ENCODE results near the gene ADCY2.

ADCY2 gene

DNA sequence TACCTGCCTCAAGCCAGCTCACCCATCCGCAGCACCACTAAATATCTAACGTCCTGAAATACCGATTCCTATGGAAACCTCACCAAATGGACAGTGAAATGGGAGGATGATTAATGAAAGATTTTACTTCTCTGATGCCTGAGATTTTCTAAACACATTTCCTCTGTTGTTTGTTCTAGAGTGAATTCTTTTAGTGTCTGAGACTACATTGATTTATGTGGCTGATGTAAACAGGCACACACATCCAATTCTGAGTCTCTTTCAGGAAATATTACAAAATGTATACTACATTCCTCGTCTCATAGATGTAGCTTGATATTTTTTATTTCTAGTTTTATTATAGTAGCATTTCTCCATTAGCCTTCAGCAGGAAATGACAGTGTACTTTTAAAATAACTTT, 20.5 kb upstream of the ADCY2 start:
- Histone ChIP-seq H3K27ac (ENCODE audit: low read depth, low read length) (no peak overlapping the region), H3K9ac (ENCODE audit: low read length in 5 of 5) (no peak overlapping the region), H3K9me3 (ENCODE audit: control insufficient read depth in 5 of 5, low read length in 5 of 5) (no peaks in the 10 kb centered on the region), H3K36me3 (ENCODE audit: control insufficient read depth in 5 of 5, insufficient read depth in 5 of 5, low read length in 5 of 5) (no peaks in the 10 kb centered on the region), H3K4me3 (ENCODE audit: low read depth in 1 of 5, low read length in 5 of 5) (no peak overlapping the region), H3K4me1 (ENCODE audit: control insufficient read depth in 5 of 5, insufficient read depth in 5 of 5, low read length in 5 of 5) (peaks cover 0 to 8% (median 0%) of the 10 kb centered on the region in 5 donors), H3K27me3 (ENCODE audit: control insufficient read depth in 5 of 5, insufficient read depth in 4 of 5, low read length in 5 of 5) (no peaks in the 10 kb centered on the region)

GRCh38 chr5:7376871-7377270, 19.1 kb upstream of the ADCY2 start:
- H3K9me3 ChIP-seq (ENCODE audit: control insufficient read depth in 5 of 5, low read length in 5 of 5) = no peaks in the 10 kb centered on the region
- H3K27ac ChIP-seq (ENCODE audit: low read depth, low read length) = no peak overlapping the region
- H3K4me1 ChIP-seq (ENCODE audit: control insufficient read depth in 5 of 5, insufficient read depth in 5 of 5, low read length in 5 of 5) = peaks cover 0 to 8% (median 0%) of the 10 kb centered on the region in 5 donors
- H3K27me3 ChIP-seq (ENCODE audit: control insufficient read depth in 5 of 5, insufficient read depth in 4 of 5, low read length in 5 of 5) = no peaks in the 10 kb centered on the region
- H3K36me3 ChIP-seq (ENCODE audit: control insufficient read depth in 5 of 5, insufficient read depth in 5 of 5, low read length in 5 of 5) = no peaks in the 10 kb centered on the region
- H3K4me3 ChIP-seq (ENCODE audit: low read depth in 1 of 5, low read length in 5 of 5) = no peak overlapping the region
- H3K9ac ChIP-seq (ENCODE audit: low read length in 5 of 5) = no peak overlapping the region

DNA sequence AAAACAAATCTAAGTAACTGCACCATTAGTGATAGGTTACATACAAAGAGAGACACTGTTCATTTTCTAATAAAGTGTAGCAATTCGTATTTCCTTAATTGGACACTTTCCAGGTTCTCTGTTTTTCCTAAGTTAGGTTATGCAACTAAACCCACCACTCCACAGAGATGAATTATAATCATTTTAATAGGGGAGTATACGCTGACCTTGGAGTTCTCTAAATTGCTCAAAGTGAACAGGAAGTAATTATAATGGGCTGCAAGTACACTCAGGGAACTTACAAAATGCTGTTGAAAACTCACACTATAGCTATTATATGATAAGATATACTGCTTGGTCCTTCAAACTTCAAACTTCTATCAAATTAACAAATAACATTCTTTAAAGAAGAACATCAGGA, 18.2 kb upstream of the ADCY2 start:
- H3K4me1 ChIP-seq (ENCODE audit: control insufficient read depth in 5 of 5, insufficient read depth in 5 of 5, low read length in 5 of 5) = peaks cover 0 to 8% (median 0%) of the 10 kb centered on the region in 5 donors
- H3K9ac ChIP-seq (ENCODE audit: low read length in 5 of 5) = no peak overlapping the region
- H3K36me3 ChIP-seq (ENCODE audit: control insufficient read depth in 5 of 5, insufficient read depth in 5 of 5, low read length in 5 of 5) = no peaks in the 10 kb centered on the region
- no peaks in the 10 kb centered on the region for H3K27me3 ChIP-seq (ENCODE audit: control insufficient read depth in 5 of 5, insufficient read depth in 4 of 5, low read length in 5 of 5)
- no peaks in the 10 kb centered on the region for H3K9me3 ChIP-seq (ENCODE audit: control insufficient read depth in 5 of 5, low read length in 5 of 5)
- no peak overlapping the region for H3K27ac ChIP-seq (ENCODE audit: low read depth, low read length)
- H3K4me3 ChIP-seq (ENCODE audit: low read depth in 1 of 5, low read length in 5 of 5) = no peak overlapping the region

DNA sequence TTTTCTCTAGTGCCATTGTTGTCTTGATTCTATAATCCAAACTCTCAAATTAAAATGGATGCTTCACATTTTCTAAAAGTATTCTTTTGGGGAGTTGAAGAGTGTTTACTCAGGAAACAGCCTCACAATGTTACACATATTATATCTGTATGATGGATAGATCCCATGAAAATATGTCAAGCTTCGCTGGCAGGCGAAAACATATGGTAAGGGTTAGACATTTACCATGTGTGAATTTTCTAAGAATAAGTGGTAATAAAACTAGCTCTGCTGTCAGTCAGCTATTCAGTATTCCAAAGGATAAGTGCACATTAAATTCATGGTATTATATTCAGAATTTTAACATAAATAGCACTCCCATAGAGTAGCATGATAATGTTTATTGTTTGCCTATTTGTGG, 13.3 kb upstream of the ADCY2 start:
- H3K9ac ChIP-seq (ENCODE audit: low read length in 5 of 5) = no peak overlapping the region
- peaks cover 0 to 6% (median 0%) of the 10 kb centered on the region in 5 donors for H3K27me3 ChIP-seq (ENCODE audit: control insufficient read depth in 5 of 5, insufficient read depth in 4 of 5, low read length in 5 of 5)
- no peak overlapping the region for H3K27ac ChIP-seq (ENCODE audit: low read depth, low read length)
- peaks cover 0 to 3% (median 0%) of the 10 kb centered on the region in 5 donors for H3K4me1 ChIP-seq (ENCODE audit: control insufficient read depth in 5 of 5, insufficient read depth in 5 of 5, low read length in 5 of 5)
- H3K36me3 ChIP-seq (ENCODE audit: control insufficient read depth in 5 of 5, insufficient read depth in 5 of 5, low read length in 5 of 5) = no peaks in the 10 kb centered on the region
- H3K9me3 ChIP-seq (ENCODE audit: control insufficient read depth in 5 of 5, low read length in 5 of 5) = no peaks in the 10 kb centered on the region
- no peak overlapping the region for H3K4me3 ChIP-seq (ENCODE audit: low read depth in 1 of 5, low read length in 5 of 5)

GRCh38 chr5:7385681-7386080, 10.3 kb upstream of the ADCY2 start:
- Histone ChIP-seq H3K4me1 (ENCODE audit: control insufficient read depth in 5 of 5, insufficient read depth in 5 of 5, low read length in 5 of 5) (peaks cover 0 to 2% (median 0%) of the 10 kb centered on the region in 5 donors), H3K36me3 (ENCODE audit: control insufficient read depth in 5 of 5, insufficient read depth in 5 of 5, low read length in 5 of 5) (no peaks in the 10 kb centered on the region), H3K4me3 (ENCODE audit: low read depth in 1 of 5, low read length in 5 of 5) (no peak overlapping the region), H3K9ac (ENCODE audit: low read length in 5 of 5) (no peak overlapping the region), H3K27ac (ENCODE audit: low read depth, low read length) (no peak overlapping the region), H3K9me3 (ENCODE audit: control insufficient read depth in 5 of 5, low read length in 5 of 5) (no peaks in the 10 kb centered on the region), H3K27me3 (ENCODE audit: control insufficient read depth in 5 of 5, insufficient read depth in 4 of 5, low read length in 5 of 5) (peaks cover 0 to 6% (median 0%) of the 10 kb centered on the region in 5 donors)

DNA sequence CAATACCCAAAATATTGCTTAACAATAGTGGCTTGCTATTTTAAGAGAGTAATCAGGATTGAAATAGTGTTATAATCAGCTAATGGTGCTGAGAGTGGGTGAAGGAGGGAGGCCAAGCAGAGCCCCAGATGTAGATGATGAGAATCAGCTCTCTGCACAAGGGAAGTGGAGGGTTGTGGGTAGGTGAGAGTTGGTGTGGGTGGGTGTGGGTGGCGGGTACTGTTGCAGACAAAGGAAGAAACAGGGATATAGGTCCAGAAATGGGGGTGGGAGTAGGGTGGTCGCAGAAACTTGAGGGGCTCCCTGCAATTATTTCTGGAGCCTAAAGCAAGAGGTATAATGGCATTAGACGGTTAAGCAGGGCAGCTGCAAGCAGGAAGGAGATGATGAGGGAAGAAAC, 7.4 kb upstream of the ADCY2 start:
- peaks cover 0 to 6% (median 0%) of the 10 kb centered on the region in 5 donors for H3K27me3 ChIP-seq (ENCODE audit: control insufficient read depth in 5 of 5, insufficient read depth in 4 of 5, low read length in 5 of 5)
- H3K4me1 ChIP-seq (ENCODE audit: control insufficient read depth in 5 of 5, insufficient read depth in 5 of 5, low read length in 5 of 5) = peaks cover 0 to 2% (median 0%) of the 10 kb centered on the region in 5 donors
- H3K27ac ChIP-seq (ENCODE audit: low read depth, low read length) = no peak overlapping the region

GRCh38 chr5:7391215-7391614, 4.7 kb upstream of the ADCY2 start:
- H3K9me3 ChIP-seq (ENCODE audit: control insufficient read depth in 5 of 5, low read length in 5 of 5) = no peaks in the 10 kb centered on the region
- H3K27ac ChIP-seq (ENCODE audit: low read depth, low read length) = no peak overlapping the region
- H3K36me3 ChIP-seq (ENCODE audit: control insufficient read depth in 5 of 5, insufficient read depth in 5 of 5, low read length in 5 of 5) = no peaks in the 10 kb centered on the region
- peaks cover 0 to 15% (median 5%) of the 10 kb centered on the region in 5 donors for H3K27me3 ChIP-seq (ENCODE audit: control insufficient read depth in 5 of 5, insufficient read depth in 4 of 5, low read length in 5 of 5)
- no peak overlapping the region for H3K4me3 ChIP-seq (ENCODE audit: low read depth in 1 of 5, low read length in 5 of 5)
- H3K4me1 ChIP-seq (ENCODE audit: control insufficient read depth in 5 of 5, insufficient read depth in 5 of 5, low read length in 5 of 5) = peaks cover 0 to 11% (median 5%) of the 10 kb centered on the region in 5 donors
- H3K9ac ChIP-seq (ENCODE audit: low read length in 5 of 5) = no peak overlapping the region

More for the DNA sequence above, 7.4 kb upstream of the ADCY2 start:
- Histone ChIP-seq H3K36me3 (ENCODE audit: control insufficient read depth in 5 of 5, insufficient read depth in 5 of 5, low read length in 5 of 5) (no peaks in the 10 kb centered on the region), H3K9ac (ENCODE audit: low read length in 5 of 5) (no peak overlapping the region), H3K9me3 (ENCODE audit: control insufficient read depth in 5 of 5, low read length in 5 of 5) (no peaks in the 10 kb centered on the region), H3K4me3 (ENCODE audit: low read depth in 1 of 5, low read length in 5 of 5) (no peak overlapping the region)

DNA sequence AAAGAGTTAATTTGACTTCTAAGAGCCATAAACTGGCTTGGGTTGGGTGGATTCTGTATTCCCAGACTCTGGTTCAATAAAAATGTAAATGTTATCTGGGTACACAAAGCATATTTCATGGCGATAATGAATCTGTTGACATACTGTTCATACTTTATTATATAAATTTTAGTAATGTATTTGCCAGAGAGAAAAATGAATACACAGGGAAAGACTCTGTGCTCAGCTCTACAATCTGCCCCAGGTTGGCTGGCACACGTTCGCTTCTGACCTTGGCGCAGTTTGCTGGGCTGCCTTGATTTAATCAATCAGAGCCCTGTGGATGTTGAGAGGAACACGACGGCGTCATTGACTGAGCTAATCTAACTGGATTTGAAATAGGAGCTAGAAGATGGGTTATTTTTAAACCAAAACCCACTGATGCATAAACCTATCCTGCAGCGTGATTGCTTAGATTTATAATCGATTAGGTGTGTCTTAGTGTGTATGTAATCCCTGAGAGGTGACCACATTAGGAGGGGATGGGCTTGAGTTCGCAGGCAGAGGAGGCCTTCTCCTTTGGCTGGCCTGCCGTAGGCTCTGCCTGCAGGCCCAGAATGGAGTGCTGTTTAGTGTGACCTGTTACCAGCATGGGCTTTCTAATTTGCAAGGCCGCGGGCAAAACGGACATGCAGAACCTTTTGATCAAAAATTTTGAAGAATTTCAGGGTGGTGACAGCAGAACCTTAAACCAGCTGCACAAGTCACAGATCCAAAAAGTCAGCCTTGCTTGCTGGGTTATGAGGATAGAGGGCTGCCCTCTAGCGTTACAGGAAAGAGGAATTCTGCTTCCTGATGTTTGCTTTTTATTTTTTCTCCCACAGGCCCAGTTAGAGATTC, 3.9 kb upstream of the ADCY2 start:
- peaks cover 0 to 18% (median 9%) of the 10 kb centered on the region in 5 donors for H3K27me3 ChIP-seq (ENCODE audit: control insufficient read depth in 5 of 5, insufficient read depth in 4 of 5, low read length in 5 of 5)
- no peaks in the 10 kb centered on the region for H3K36me3 ChIP-seq (ENCODE audit: control insufficient read depth in 5 of 5, insufficient read depth in 5 of 5, low read length in 5 of 5)
- H3K27ac ChIP-seq (ENCODE audit: low read depth, low read length) = no peak overlapping the region
- no peak overlapping the region for H3K9ac ChIP-seq (ENCODE audit: low read length in 5 of 5)
- H3K4me1 ChIP-seq (ENCODE audit: control insufficient read depth in 5 of 5, insufficient read depth in 5 of 5, low read length in 5 of 5) = peaks cover 0 to 19% (median 10%) of the 10 kb centered on the region in 5 donors
- no peak overlapping the region for H3K4me3 ChIP-seq (ENCODE audit: low read depth in 1 of 5, low read length in 5 of 5)
- no peaks in the 10 kb centered on the region for H3K9me3 ChIP-seq (ENCODE audit: control insufficient read depth in 5 of 5, low read length in 5 of 5)

- peaks cover 0 to 21% (median 10%) of the 10 kb centered on the region in 5 donors for H3K27me3 ChIP-seq (ENCODE audit: control insufficient read depth in 5 of 5, insufficient read depth in 4 of 5, low read length in 5 of 5)
- H3K36me3 ChIP-seq (ENCODE audit: control insufficient read depth in 5 of 5, insufficient read depth in 5 of 5, low read length in 5 of 5) = no peaks in the 10 kb centered on the region
- H3K4me3 ChIP-seq (ENCODE audit: low read depth in 1 of 5, low read length in 5 of 5) = no peak overlapping the region
- peaks cover 0 to 20% (median 12%) of the 10 kb centered on the region in 5 donors for H3K4me1 ChIP-seq (ENCODE audit: control insufficient read depth in 5 of 5, insufficient read depth in 5 of 5, low read length in 5 of 5)
- no peak overlapping the region for H3K9ac ChIP-seq (ENCODE audit: low read length in 5 of 5)
- no peak overlapping the region for H3K27ac ChIP-seq (ENCODE audit: low read depth, low read length)
- H3K9me3 ChIP-seq (ENCODE audit: control insufficient read depth in 5 of 5, low read length in 5 of 5) = no peaks in the 10 kb centered on the region
These were observed 3.3 kb upstream of the ADCY2 start for GRCh38 chr5:7392693-7393024.

GRCh38 chr5:7393921-7394799, 1.8 kb upstream of the ADCY2 start:
- no peaks in the 10 kb centered on the region for H3K9me3 ChIP-seq (ENCODE audit: control insufficient read depth in 5 of 5, low read length in 5 of 5)
- no peaks in the 10 kb centered on the region for H3K36me3 ChIP-seq (ENCODE audit: control insufficient read depth in 5 of 5, insufficient read depth in 5 of 5, low read length in 5 of 5)
- H3K27ac ChIP-seq (ENCODE audit: low read depth, low read length) = no peak overlapping the region
- H3K9ac ChIP-seq (ENCODE audit: low read length in 5 of 5) = no peak overlapping the region
- H3K27me3 ChIP-seq (ENCODE audit: control insufficient read depth in 5 of 5, insufficient read depth in 4 of 5, low read length in 5 of 5) = peaks cover 0 to 30% (median 21%) of the 10 kb centered on the region in 5 donors
- no peak overlapping the region for H3K4me3 ChIP-seq (ENCODE audit: low read depth in 1 of 5, low read length in 5 of 5)
- H3K4me1 ChIP-seq (ENCODE audit: control insufficient read depth in 5 of 5, insufficient read depth in 5 of 5, low read length in 5 of 5) = peaks cover 0 to 20% (median 12%) of the 10 kb centered on the region in 5 donors

Measured in subcutaneous abdominal adipose tissue (tissue), 5 donors.